Upper lobe of left lung (tissue), 4 donors: ENCODE results near the gene CMTM8.

Source experiments
- EP300 ChIP-seq, 4 donors: sonication (generic); formaldehyde crosslinking; IDR thresholded peaks; one replicate each; pipeline ENCODE4 v1.5.1; 2017; ENCODE audit warnings: antibody characterized with exemption in 4 of 4, control low read depth in 2 of 4
- TF ChIP-seq, protein P1 (sequence below), 6 experiments: fragments of 450-650 bp in 4 of 6; fragments of 200-600 bp in 2 of 6; sonication (generic) in 2 of 6; IDR thresholded peaks; one replicate each; pipeline ENCODE4 v1.5.1; 2016 to 2019; ENCODE audit warnings: antibody characterized with exemption in 6 of 6

DNA sequence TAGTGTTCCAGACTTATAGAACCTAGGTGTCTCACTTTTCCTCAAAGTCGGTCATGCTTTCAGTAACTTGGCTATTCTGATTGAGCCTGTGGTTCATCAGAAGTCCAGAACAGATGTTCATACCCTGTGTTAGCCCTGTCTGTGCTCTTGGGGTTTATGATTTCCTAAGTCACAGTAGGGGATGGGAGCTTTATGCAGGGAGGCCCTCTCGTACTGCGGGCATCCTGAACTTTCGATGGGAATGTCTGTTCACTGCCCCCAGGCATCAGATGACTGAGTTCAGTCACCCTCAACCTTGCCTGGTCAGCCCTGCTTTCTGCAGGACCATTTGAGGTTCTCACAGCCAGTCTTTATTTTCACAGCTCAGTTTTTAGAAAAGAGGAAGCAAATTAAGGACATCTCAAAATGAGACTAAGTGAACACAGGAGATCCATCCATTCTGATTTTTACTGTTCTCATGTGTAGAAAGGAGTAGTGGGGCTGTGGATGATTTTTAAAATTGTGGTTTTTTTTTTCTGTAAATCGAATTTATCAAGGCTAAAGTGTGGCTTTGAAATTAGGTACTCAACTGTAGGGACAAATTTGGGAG lies 71.3 kb downstream of the CMTM8 start:
- TF ChIP-seq, protein P1, sequence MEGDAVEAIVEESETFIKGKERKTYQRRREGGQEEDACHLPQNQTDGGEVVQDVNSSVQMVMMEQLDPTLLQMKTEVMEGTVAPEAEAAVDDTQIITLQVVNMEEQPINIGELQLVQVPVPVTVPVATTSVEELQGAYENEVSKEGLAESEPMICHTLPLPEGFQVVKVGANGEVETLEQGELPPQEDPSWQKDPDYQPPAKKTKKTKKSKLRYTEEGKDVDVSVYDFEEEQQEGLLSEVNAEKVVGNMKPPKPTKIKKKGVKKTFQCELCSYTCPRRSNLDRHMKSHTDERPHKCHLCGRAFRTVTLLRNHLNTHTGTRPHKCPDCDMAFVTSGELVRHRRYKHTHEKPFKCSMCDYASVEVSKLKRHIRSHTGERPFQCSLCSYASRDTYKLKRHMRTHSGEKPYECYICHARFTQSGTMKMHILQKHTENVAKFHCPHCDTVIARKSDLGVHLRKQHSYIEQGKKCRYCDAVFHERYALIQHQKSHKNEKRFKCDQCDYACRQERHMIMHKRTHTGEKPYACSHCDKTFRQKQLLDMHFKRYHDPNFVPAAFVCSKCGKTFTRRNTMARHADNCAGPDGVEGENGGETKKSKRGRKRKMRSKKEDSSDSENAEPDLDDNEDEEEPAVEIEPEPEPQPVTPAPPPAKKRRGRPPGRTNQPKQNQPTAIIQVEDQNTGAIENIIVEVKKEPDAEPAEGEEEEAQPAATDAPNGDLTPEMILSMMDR (IDR thresholded peaks at IDR 0.05): no peak
- no peak for TF ChIP-seq EP300 (IDR thresholded peaks at IDR 0.05)
